GM19240 (cell line): ENCODE data around the gene TPD52L3.

Experiments used
- DNase-seq: peaks from one replicate; pipeline ENCODE4 v3.0.0; 2011; ENCODE audit warnings: low spot score; ENCODE audit not compliant: insufficient read length

The TPD52L3 gene

DNA sequence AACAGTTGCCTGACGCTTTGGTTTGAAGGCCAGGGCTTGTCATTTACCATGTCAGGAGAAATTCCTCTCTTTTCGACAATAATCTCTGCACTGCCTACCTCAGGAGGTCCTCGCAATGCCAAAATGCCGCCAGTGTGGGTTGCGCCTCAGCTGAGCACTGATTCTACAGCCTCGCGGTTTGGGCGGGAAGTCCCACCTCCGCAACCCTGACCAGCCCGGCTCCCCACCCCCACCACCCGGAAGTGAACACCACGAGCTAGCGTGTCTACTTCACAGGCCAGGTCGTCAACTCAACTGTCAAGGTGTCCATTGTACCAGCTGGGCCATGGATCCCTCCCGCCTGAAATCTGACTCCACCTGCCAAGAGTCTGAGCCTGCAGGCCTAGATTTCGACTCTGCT is at the start of gene TPD52L3:
Gene TPD52L3, plus strand, starts transcription at position 273 of the 400 bp plus-strand sequence. CDS start 221 bp downstream, outside the sequence.
- no peak for DNase-seq

DNA sequence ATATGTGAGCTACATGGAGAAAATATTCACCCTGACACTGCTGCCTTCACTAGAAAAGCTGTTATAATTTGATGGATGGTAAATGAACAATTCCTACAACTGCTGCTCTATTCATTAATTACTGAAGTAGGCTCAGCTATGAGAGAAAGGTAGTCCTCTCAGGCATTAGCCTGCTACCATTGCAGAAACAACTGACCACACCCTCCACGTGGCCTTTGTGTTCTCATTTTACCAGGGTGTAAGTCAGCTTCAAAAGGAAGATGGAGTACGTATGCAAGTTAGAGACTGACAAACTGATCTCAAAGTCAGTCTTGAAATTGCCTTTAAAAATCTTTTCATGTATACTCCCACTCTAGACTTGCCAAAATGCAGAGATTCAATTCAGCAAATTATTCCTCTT is 26.3 kb upstream of the TPD52L3 start:
- DNase-seq, result no peak

DNA sequence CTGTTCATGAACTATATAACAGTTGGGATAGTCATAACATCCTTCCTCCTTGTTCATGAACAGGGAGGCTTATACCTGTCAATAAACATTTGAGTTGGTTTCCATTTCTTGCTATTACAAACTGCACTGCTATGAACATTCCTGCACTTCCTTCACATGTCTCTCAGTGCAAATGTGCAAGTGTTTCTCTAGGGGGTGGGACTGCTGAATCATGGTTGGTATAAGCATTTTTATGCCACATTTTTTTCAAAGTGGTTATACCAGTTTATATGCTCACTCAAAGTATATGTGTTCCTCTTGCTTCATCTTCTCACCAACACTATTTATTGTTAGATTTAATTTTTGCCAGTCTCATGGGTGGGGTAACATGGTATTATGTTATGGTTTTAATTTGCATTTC is 25.8 kb upstream of the TPD52L3 start:
- DNase-seq, result no peak

DNA sequence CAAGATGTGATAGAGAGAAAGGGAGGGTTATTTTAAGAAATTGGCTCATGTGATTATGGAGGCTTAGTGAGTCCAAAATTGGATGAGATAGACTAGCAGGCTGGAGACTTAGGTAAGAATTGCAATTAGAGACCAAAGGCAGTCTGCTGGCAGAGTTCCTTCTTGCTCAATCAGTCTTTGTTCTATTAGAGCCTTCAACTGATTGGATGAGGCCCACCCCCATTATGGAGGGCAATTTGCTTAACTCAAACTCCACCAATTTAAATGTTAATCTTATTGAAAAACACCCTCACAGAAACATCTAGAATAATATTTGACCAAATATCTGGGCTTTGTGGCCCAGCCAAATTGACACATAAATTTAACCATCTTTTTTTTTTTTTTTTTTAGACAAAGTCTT is 23.9 kb upstream of the TPD52L3 start:
- DNase-seq, result no peak

DNA sequence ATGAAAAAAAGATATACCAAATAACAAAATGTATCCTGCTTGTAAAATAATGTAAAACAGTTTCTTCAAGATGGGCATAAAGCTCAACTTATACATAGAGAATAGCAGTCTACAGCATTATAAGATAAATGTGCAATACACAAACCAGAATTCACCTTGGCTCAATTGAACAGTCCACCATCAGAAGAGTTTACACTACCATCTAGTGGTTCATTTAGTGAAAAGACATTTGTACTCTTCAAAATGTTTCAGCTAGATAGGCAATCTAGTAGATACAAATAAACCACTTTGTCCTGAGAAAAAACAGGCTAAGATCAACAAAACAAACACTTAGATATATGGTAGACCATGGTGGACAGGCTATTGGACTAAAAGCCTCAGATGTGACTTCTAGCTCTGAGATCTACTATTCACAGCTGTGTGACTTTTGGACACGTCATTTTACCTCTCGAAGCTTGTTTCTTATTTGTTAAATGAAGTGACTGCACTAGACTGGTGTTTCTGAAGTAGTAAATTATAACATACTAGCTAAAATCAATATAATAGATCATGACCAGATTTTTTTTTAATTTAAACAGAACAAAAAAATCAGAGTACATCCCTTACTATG is 22.1 kb upstream of the TPD52L3 start:
- DNase-seq, result no peak

DNA sequence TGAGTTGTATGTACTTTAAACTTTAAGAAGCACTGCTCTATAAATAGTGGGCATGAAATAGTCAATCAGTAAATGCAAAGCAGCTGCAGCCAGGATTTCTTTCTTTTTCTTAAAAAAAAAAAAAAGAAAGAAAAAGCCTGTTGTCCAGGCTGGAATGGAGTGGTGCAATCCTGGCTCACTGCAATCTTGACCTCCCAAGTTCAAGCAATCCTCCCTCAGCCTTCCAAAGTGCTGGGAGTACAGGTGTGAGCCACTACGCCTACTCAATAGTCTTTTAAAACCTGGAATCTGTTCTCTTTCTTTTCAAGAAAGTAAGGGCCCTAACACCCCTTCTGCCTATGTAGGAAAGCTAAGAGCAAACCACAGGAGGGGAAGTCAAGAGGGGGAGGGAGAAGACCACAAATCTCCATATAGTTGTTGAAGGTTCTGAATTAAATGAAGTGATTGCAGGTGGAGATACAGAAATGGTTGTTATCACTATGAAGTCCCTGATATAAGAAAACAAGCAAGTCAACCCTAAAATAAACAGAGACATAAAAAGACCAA is 20.6 kb upstream of the TPD52L3 start:
- no peak for DNase-seq

DNA sequence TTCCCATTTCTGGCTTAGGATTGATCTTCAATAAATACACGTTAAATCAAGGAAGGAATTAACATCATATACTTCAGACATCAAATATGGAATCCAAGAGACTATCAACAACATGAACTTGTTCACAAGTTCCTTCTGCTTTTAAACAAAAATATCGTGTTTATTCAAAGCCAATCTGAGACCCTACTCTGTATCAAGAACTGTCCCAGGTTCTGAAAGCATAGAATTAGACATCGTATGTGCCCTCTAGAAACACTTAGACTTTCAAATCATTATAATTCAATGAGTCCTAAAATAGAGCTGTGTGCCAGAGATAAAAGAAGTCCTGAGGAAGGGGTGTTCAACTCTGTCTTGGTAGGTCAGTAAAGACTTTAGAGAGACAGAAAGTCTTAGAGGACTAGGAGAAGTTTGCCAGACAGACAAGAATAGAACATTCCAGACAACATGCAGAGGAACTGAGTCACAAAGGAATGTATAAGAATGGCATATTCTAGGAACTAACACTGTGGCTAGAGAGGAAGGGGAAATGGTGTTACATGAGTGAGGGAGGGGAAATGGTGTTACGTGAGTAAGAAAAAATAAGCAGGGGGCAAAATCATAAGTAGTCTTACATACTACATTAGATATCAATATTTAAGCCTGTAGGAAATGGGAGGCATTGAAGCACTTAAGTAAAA is 2.9 kb downstream of the TPD52L3 start:
- DNase-seq, result no peak

DNA sequence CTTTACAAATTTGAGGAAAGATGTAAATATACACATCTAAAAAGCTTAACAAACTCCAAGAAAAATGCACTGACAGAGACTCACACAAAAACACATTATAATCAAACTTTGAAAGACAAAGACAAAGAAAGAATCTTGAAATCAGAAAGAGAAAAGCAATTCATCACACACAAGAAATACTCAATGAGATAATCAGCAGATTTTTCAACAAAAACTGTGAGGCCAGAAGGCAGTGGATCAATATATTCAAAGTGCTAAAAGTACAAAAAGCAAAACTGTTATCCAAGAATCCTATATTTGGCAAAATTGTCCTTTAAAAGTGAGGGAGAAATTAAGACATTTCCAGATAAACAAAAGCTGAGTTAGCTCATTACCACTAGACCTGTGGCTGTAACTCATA is 6.1 kb downstream of the TPD52L3 start:
- DNase-seq, result no peak

DNA sequence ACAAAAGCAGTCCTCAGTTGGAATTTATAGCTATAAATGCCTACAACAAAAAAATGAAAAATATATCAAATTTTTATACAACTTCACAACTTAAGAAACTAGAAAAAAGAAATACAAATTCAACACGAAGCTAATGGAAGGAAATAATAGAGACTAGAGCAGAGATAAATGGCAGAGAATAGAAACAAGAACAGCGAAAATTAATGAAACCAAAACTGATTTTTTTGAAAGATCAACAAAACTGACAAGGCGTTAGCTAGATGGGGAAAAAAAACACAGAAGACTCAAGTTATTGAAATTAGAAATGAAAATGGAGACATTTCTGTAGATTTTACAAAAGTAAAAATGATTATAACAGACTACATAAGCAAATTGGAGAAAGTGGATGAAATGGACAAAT is 20.6 kb downstream of the TPD52L3 start:
- DNase-seq, result no peak

DNA sequence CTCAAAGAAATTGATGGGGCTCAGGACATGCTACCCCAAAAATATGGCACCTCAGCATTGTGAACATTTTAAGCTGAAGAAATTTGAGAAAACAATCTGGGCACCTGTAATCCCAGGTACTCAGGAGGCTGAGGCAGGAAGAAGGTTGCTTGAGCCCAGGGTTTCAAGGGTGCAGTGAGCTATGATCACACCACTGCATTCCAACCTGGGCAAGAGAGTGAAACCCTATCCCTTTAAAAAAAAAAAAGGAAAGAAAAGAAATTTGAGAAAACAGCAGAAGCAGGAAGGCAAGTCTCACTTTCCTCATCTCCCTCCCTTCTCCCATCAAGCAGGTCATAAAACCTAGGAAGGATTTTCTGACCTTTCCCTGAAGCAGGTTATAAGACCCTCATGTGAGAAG is 23.6 kb downstream of the TPD52L3 start:
- DNase-seq, result no peak

DNA sequence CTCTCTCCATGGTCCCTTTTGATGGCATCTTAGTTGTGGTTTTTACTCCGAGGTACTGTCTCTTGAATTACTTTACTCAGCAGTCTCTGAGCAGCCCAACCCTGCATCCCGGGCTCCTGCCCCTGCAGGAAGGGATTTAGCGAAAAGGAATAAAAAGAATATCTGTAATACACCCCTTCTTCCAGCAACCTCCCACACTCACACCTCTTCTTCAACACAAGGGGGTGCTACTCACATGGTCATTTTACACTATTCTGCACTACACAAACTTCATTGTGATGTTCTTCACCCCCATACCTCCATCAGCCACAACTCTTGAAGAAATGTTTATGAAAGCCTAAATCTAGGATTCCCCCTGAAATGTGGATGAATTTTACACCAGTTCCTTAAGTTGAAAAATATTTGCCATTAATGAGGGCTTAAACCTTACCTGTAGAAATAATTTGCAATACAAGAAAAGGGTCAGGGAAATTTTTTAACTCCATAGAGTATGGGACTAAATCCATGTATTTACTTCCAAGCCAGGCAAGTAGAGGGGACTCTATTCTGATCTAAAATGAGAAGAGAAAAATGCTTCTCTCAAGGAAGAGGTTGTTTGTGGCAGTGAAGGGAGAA is 26.0 kb downstream of the TPD52L3 start:
- peak; percentile 35 for DNase-seq

DNA sequence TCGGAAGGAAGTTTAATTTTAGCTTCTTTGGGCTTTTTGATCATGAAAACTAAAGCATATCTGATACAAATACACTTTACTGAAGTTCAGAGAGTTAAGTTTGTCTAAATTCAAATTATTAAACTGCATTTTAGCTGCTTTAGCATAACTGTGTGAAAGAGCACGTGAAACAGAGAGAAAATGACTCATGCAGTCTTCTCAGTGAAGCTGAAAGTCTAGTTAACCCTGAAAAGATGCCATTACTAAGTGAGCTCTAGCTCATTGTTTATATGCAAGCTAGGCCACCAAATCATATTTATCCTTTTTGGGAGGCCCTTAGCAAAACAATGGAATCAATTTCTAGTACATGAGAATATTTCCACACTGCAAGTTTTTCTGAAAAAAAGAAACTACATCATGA is 27.6 kb downstream of the TPD52L3 start:
- no peak for DNase-seq

DNA sequence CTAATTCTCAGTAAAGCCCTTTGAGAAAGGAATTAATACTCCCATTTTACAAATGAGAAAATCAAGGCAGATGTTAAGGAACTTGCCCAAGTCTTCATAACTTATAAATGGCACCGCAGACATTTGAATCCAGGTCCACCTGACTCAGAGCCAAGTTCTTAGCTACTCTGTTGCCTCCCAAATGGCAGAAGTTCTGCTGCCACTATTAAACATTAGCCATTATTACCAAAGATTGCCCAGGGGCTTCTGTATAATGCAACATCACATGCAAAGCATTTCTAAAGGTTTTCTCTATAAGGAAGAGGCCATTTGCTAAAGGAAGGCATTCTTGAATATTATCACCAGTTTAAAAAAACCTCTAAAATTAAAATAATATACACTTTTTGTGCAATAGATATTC is 28.3 kb downstream of the TPD52L3 start:
- DNase-seq, result no peak

DNA sequence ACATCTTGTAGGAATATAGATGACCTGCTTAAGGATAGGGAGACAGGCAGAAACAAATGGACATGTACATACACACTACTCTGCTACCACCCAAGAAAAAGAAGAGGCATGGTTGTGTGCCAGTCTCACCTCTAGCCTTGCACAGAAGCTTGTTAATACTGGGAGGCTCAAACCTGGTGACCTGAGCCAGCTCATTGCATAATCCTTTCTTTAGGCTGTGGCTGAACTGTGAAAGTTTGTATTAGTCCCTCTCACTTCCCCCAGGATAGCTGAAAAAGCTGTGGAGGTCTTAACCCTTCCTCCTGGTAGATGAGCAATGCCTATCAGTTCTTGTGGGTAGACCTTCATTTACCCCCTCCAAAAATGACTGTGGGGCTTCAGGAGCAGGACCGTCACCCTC is 28.7 kb downstream of the TPD52L3 start:
- no peak for DNase-seq

DNA sequence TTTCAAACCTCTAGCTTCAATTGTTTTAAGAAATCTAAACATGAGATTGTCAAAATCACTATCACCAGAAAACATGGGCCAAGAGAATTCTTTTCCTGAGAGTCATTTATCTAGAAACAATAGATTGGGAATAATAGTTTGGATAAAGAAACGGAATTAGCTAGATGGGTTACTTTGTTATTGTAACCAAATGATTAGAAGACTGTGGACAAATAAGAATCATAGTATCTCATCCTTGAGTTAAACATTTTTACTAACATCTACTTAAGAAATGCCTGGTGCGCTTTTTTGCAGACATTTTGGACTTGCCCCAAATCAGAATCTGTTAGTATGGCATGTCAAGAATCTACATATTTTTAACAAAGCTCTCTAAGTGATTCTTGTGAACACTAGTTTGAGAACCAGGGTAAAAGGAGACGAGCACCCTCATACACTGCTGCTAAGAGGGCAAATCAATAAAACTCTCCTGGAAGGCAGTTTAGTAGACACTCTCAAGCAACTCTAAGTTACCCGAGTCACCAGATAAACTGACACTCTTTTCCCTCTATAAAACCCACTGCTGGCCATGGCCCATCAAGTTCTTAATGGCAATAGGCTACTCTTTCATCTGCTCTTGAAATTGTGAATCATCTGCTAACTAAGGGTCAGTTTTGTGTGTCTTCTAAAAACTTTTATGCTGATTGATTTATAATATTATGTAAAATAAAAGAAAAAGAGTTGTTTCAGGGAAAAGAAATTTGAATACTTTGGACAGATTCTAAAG is 39.1 kb downstream of the TPD52L3 start:
- DNase-seq, result no peak

DNA sequence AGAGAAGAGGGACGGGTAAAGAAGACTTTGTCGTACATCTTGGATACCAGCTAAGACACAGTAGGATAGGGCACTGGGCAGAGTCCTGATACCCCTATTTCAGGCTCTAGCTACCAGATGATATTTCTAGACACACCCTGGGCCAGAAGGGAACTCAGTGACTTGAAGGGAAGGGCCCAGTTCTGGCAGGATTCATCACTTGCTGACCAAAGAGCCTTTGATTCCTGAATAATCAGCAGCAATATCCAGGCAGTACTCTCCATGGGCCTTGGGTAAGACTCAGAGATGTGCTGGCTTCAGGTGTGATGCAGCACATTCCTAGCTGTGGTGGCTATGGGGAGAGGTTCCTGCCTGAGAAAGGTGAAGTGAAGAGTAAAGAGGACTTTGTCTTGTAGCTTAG is 40.7 kb downstream of the TPD52L3 start:
- no peak for DNase-seq
